ENCODE data around the gene CHAF1A.

The CHAF1A gene

GRCh38 chr19:4379383-4380253 lies 22.8 kb upstream of the CHAF1A start:
- peak; percentile 22 to 48 for DNase-seq

GRCh38 chr19:4380254-4380727 lies 22.1 kb upstream of the CHAF1A start:
- peak; percentile 52 to 62 for DNase-seq

- DNase-seq: no peak
Observed at GRCh38 chr19:4385291-4386040, 17.0 kb upstream of the CHAF1A start.

GRCh38 chr19:4386041-4386782 lies 16.2 kb upstream of the CHAF1A start:
- DNase-seq: no peak

GRCh38 chr19:4388337-4389063 lies 13.9 kb upstream of the CHAF1A start:
- no peak for DNase-seq

- no peak for DNase-seq
Observed at GRCh38 chr19:4389064-4389375, 13.4 kb upstream of the CHAF1A start.

- DNase-seq: no peak
Observed at GRCh38 chr19:4389511-4390016, 12.9 kb upstream of the CHAF1A start.

GRCh38 chr19:4390017-4390566 lies 12.3 kb upstream of the CHAF1A start:
- DNase-seq: no peak

GRCh38 chr19:4390567-4391305 lies 11.7 kb upstream of the CHAF1A start:
- DNase-seq: no peak

- no peak for DNase-seq
Observed at GRCh38 chr19:4391306-4391693, 11.1 kb upstream of the CHAF1A start.

- DNase-seq: no peak
Observed at GRCh38 chr19:4391701-4392483, 10.5 kb upstream of the CHAF1A start.

- no peak for DNase-seq
Observed at GRCh38 chr19:4393947-4394590, 8.4 kb upstream of the CHAF1A start.

- DNase-seq: no peak
Observed at GRCh38 chr19:4396949-4397783, 5.3 kb upstream of the CHAF1A start.

- DNase-seq: no peak
Observed at GRCh38 chr19:4399812-4400134, 2.7 kb upstream of the CHAF1A start.

- peak; percentile 92 to 93 for DNase-seq
Observed at GRCh38 chr19:4400135-4400936, 2.1 kb upstream of the CHAF1A start, which contains the start of gene SH3GL1. SH3GL1 (minus strand) TSS chr19:4400547; CDS start chr19:4400368, 179 bp downstream.

GRCh38 chr19:4401769-4402170 lies 670 bp upstream of the CHAF1A start:
- DNase-seq: no peak

GRCh38 chr19:4403005-4403761 lies 743 bp downstream of the CHAF1A start:
- peak in 1 of 2 donors; percentile 8 for DNase-seq

All from CD4-positive, alpha-beta T cell treated with Interleukin-4 for 1 hour (primary cell).